ENCODE results near the gene SOX18. TPM values are rescaled to one million over a fixed set of nuclear protein-coding genes. Genes with fewer than 3 reads are reported as not detected.

SOX18 gene
- total RNA-seq, 1 donor: not detected

- no peak for DNase-seq (ENCODE audit: low read depth)
- no peak overlapping the region for H3K4me3 ChIP-seq (ENCODE audit: low read depth, low read length)
- no peak for TF ChIP-seq CTCF (IDR thresholded peaks at IDR 0.05; ENCODE audit: insufficient read depth, low read depth, low read length)
These were observed 1.6 kb upstream of the SOX18 start for GRCh38 chr20:64051033-64051452.

- no peak for DNase-seq (ENCODE audit: low read depth)
- TF ChIP-seq CTCF (IDR thresholded peaks at IDR 0.05; ENCODE audit: insufficient read depth, low read depth, low read length): no peak
- no peak overlapping the region for H3K4me3 ChIP-seq (ENCODE audit: low read depth, low read length)
These were observed 1.0 kb upstream of the SOX18 start for GRCh38 chr20:64050261-64051032.

GRCh38 chr20:64049878-64050260, 430 bp upstream of the SOX18 start:
- peak overlapping the region; percentile 29 for H3K4me3 ChIP-seq (ENCODE audit: low read depth, low read length)
- DNase-seq (ENCODE audit: low read depth): no peak
- TF ChIP-seq CTCF (IDR thresholded peaks at IDR 0.05; ENCODE audit: insufficient read depth, low read depth, low read length): no peak

- no peak for DNase-seq (ENCODE audit: low read depth)
- no peak for TF ChIP-seq CTCF (IDR thresholded peaks at IDR 0.05; ENCODE audit: insufficient read depth, low read depth, low read length)
- H3K4me3 ChIP-seq (ENCODE audit: low read depth, low read length): no peak overlapping the region
These were observed 916 bp downstream of the SOX18 start for GRCh38 chr20:64048402-64049044.

GRCh38 chr20:64047968-64048401, 1.5 kb downstream of the SOX18 start:
- no peak for TF ChIP-seq CTCF (IDR thresholded peaks at IDR 0.05; ENCODE audit: insufficient read depth, low read depth, low read length)
- no peak for DNase-seq (ENCODE audit: low read depth)
- no peak overlapping the region for H3K4me3 ChIP-seq (ENCODE audit: low read depth, low read length)

- no peak overlapping the region for H3K4me3 ChIP-seq (ENCODE audit: low read depth, low read length)
- no peak for TF ChIP-seq CTCF (IDR thresholded peaks at IDR 0.05; ENCODE audit: insufficient read depth, low read depth, low read length)
- no peak for DNase-seq (ENCODE audit: low read depth)
These were observed 2.4 kb downstream of the SOX18 start for GRCh38 chr20:64047046-64047389.

Data from fibroblast of villous mesenchyme (primary cell).